Endothelial cell (in vitro differentiated cells): ENCODE measurements around the gene TAF1C. TPM values are rescaled to one million over a fixed set of nuclear protein-coding genes. Genes with fewer than 3 reads are reported as not detected.
A peak's percentile ranks its signal among the peaks of the same experiment; 100 is the strongest.

ENCODE experiments used
- DNase-seq: peaks from one replicate; pipeline ENCODE4 v3.0.0; 2021; ENCODE audit warnings: low spot score
- H3K27ac Mint-ChIP-seq: one replicate; pipeline ENCODE4 v1.8.0; 2021; ENCODE audit warnings: mixed read lengths, inconsistent platforms; ENCODE audit not compliant: unreplicated experiment
- H3K27me3 Mint-ChIP-seq: one replicate; pipeline ENCODE4 v1.8.0; 2021; ENCODE audit warnings: mild to moderate bottlenecking, moderate library complexity, mixed read lengths, inconsistent platforms; ENCODE audit not compliant: unreplicated experiment
- H3K36me3 Mint-ChIP-seq: one replicate; pipeline ENCODE4 v1.8.0; 2021; ENCODE audit warnings: mild to moderate bottlenecking, low read depth, mixed read lengths, inconsistent platforms; ENCODE audit not compliant: unreplicated experiment
- H3K4me1 Mint-ChIP-seq: one replicate; pipeline ENCODE4 v1.8.0; 2021; ENCODE audit warnings: mild to moderate bottlenecking, mixed read lengths, inconsistent platforms; ENCODE audit not compliant: unreplicated experiment
- H3K4me3 Mint-ChIP-seq: one replicate; pipeline ENCODE4 v1.8.0; 2021; ENCODE audit warnings: mild to moderate bottlenecking, mixed read lengths, inconsistent platforms; ENCODE audit not compliant: unreplicated experiment
- H3K9me3 Mint-ChIP-seq: one replicate; pipeline ENCODE4 v1.8.0; 2021; ENCODE audit warnings: mixed read lengths, inconsistent platforms; ENCODE audit not compliant: unreplicated experiment
- CTCF ChIP-seq: fragments of 200-600 bp; sonication (generic); IDR thresholded peaks from one replicate; pipeline ENCODE4 v1.5.0; 2021; ENCODE audit warnings: antibody characterized with exemption; ENCODE audit not compliant: unreplicated experiment
- total RNA-seq: library from RNA; stranded (reverse); fragmentation: NEBNext Ultra II Directional; extraction: Animal tissue kit (Norgen Biotek cat#: 25700); gene quantifications from one replicate; pipeline ENCODE4 v1.2.1, GENCODE V29; 2021; ENCODE audit not compliant: unreplicated experiment

TAF1C gene
- total RNA-seq, 1 donor from 2014 or later = 73.6 TPM

- H3K27me3 Mint-ChIP-seq = no peaks in the 10 kb centered on the region
- no peaks in the 10 kb centered on the region for H3K9me3 Mint-ChIP-seq
- no peaks in the 10 kb centered on the region for H3K36me3 Mint-ChIP-seq
- TF ChIP-seq CTCF = no peak
- H3K4me3 Mint-ChIP-seq = no peak overlapping the region
- DNase-seq = no peak
- peaks cover 8% of the 10 kb centered on the region for H3K4me1 Mint-ChIP-seq
- no peak overlapping the region for H3K27ac Mint-ChIP-seq
Measured at GRCh38 chr16:84155226-84155625, 31.6 kb downstream of the TAF1C start.

- Mint-ChIP-seq H3K36me3 (no peaks in the 10 kb centered on the region), H3K4me1 (peaks cover 8% of the 10 kb centered on the region), H3K9me3 (no peaks in the 10 kb centered on the region), H3K27me3 (peaks cover 1% of the 10 kb centered on the region), H3K4me3 (no peak overlapping the region), H3K27ac (no peak overlapping the region)
- no peak for TF ChIP-seq CTCF
- no peak for DNase-seq
Measured at GRCh38 chr16:84153660-84154214, 33.1 kb downstream of the TAF1C start.

GRCh38 chr16:84150926-84151325, 35.9 kb downstream of the TAF1C start:
- Mint-ChIP-seq H3K4me3 (no peak overlapping the region), H3K27me3 (peaks cover 1% of the 10 kb centered on the region), H3K4me1 (peaks cover 7% of the 10 kb centered on the region), H3K9me3 (no peaks in the 10 kb centered on the region), H3K36me3 (no peaks in the 10 kb centered on the region), H3K27ac (no peak overlapping the region)
- no peak for TF ChIP-seq CTCF
- no peak for DNase-seq

DNA sequence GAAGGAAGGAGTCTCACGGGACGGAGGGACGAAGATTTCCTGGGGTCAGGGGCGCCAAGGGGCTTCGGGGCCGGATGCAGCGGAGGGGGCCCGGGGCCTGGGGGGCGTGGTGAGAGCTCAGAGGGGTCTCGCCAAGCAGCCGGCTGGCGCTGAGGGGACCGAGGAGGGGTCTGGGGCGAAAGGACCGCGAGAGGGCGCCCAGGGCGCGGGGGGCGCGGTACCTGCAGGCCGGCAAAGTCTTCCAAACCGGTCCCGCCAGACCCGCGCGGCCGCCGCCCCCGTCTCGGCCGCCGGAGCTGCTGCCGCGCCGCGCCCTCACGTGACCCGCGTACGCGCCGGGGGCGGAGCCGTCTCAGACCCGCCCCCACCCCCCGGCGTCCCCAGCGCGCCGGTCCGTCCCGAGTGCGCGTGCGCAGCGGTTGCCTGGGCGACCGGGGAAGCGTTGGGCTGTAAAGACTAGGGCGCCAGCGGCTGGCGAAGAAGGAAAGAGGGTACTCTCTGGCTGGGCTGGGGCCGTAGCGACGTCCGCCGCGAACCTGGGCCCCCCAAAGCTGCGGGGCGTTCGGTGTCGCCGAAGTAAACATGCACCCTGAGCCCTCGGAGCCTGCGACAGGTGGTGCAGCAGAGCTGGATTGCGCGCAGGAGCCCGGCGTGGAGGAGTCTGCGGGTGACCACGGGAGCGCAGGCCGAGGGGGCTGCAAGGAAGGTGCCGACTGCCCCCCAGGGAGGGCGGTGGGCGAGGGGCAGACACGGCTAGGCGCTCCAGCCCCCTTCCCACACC, 41.8 kb downstream of the TAF1C start, which contains the start of the genes DNAAF1 and HSDL1:
DNAAF1 (plus strand) TSS at position 450 of the 781 bp plus-strand sequence; CDS start at position 583, 133 bp downstream.
HSDL1 (minus strand) TSS at position 319 of the 781 bp plus-strand sequence. CDS start 13,856 bp downstream, outside the sequence.
- no peak for TF ChIP-seq CTCF
- Mint-ChIP-seq H3K27me3 (peaks cover 3% of the 10 kb centered on the region), H3K9me3 (no peaks in the 10 kb centered on the region), H3K27ac (peak within 1 kb of the TSS; percentile 26), H3K36me3 (peaks cover 3% of the 10 kb centered on the region), H3K4me3 (peak within 1 kb of the TSS; percentile 96), H3K4me1 (peaks cover 5% of the 10 kb centered on the region)
- peak; percentile 99 for DNase-seq

DNA sequence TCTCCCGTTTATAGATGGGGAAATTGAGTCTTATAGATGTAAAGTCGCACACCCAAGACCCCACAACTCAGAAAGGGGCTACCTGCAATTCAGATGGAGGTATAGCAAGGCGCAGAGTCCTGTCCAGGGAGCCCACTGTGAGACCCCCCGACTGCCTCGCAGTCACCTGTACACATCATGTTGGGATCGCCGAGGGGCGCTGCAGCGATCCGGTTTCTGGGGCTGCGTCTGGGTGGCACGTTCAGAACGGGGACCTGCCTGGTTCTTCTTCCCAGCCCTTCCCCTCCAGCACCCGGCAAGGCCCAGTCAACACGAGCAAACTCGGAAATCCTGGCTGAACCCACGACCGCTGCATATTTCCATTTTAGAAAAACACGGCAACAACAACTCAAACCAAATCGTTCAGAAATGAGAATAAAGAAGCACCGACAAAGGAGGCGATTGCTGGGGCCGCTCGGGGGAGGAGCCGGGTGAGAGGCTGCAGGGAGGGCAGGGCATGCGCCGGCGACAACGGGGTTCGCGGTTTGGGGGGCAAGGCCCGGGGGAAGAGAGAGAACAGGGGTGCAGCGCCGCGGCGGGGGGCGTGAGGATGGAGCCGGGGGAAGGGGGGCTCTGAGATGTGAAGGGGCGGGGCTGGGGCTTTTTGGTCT, 42.5 kb downstream of the TAF1C start:
- Mint-ChIP-seq H3K4me3 (peak overlapping the region; percentile 96), H3K36me3 (peaks cover 3% of the 10 kb centered on the region), H3K27ac (peak overlapping the region; percentile 26), H3K9me3 (no peaks in the 10 kb centered on the region), H3K27me3 (peaks cover 4% of the 10 kb centered on the region), H3K4me1 (peaks cover 12% of the 10 kb centered on the region)
- peak; percentile 33 for DNase-seq
- TF ChIP-seq CTCF = no peak
